GM21576 (cell line): ENCODE measurements around the gene SELPLG.
"Not testable (repeated sequence)": the region's sequence is repeated elsewhere in the genome, so short reads cannot be mapped to it uniquely, and the experiment has no call there.

ENCODE experiments used
- ATAC-seq: cut with Tn5 transposase; IDR thresholded peaks from one replicate; pipeline ENCODE4 v1.9.1; 2021; ENCODE audit warnings: mild to moderate bottlenecking, moderate library complexity; ENCODE audit not compliant: unreplicated experiment

SELPLG gene

DNA sequence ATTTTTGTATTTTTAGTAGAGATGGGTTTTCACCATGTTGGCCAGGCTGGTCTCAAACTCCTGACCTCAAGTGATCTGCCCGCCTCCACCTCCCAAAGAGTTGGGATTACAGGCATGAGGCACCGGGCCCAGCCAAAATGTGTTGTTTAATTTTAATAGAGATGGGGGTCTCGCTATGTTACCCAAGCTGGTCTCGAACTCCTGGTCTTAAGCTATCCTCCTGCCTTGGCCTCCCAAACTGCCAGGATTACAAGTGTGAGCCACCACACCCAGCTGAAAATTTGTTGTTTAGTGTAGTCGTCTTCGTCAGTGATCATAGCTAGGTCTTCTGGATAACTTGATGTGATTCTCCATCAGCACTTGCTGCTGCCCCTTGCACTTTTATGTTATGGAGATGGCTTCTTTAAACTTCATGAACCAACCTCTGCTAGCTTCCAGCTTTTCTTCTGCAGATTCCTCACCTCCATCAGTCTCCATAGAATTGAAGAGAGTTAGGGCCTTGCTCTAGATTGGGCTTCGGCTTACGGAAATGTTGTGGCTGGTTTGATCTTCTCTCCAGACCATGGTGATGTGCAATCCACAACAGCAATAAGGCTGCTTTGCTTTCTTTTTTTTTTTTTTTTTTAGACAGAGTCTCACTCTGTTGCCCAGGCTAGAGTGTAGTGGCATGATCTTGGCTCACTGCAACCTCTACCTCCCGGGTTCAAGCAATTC lies 58.3 kb downstream of the SELPLG start:
- ATAC-seq, result no peak

DNA sequence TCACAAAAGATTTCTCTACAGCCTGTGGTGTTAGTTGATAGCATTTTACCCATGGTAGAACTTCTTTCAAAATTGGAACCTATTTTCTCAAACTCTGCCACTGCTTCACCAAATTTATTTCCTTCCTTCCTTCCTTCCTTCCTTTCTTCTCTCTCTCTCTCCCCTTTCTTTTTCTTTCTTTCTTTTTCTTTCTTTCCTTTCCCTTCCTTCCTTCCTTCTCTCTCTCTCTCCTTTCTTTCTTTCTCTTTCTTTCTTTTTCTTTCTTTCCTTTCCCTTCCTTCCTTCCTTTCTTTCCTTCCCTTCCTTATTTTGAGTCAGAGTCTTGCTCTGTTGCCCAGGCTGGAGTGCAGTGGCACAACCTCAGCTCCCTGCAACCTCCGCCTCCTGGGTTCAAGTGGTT lies 59.4 kb downstream of the SELPLG start:
- ATAC-seq, result not testable (repeated sequence)

DNA sequence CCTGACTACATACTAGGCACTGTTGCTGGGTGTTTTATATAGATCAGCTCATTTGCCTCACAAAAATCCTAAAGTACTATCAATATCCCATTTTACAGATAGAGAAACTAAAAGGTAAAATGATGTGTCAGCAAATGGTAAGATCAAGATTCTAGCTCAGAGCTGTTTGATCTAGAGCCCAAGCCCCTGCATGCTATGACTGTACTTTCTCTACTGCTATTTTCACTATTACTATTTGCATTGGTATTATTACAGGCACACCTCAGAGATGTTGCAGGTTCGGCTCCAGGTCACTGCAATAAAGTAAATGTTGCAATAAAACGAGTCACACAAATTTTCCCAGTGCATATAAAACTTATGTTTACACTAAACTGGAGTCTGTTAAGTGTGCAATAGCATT lies 60.4 kb downstream of the SELPLG start:
- ATAC-seq, result no peak

DNA sequence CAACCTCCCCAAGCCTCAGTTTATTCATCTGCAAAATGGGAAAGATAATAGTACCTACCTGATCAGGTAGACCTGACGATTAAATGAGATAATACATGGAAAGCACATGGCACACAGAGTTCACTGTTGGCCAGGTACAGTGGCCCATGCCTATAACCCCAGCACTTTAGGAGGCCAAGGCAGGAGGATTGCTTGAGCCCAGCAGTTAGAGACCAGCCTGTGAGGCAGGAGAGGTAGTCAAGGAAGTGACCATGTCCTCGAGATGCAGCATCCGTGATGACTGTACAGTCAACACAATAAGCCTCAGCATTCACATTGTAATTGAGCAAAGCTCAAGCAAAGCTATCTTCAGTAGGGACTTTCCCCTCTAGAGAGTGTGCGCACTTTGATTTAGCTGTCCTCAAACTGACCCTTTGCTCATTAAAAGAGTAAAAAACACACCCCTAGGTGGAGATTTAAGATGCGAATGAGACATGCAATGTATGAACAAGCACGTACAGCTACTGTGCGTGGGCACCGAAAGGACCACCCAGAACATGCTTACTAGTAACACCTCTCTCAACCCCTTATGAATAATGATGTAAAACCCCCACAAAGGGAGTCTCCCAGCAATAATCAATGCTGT lies 61.4 kb downstream of the SELPLG start:
- no peak for ATAC-seq
